DND-41 (cell line): Measurements from ENCODE around the gene UBQLN1.

Source experiments
- ATAC-seq: fragments of 200-7000 bp; cut with Tn5 transposase; 3 replicates; pipeline ENCODE4 v1.9.1; 2021; ENCODE audit warnings: low read depth; ENCODE audit not compliant: insufficient read depth
- DNase-seq: peaks from one replicate; pipeline ENCODE4 v3.0.0-alpha.2; 2020
- H2AFZ ChIP-seq: 2 replicates; pipeline ENCODE4 v1.6.0; 2012; ENCODE audit warnings: low read depth, low read length
- H3K27ac ChIP-seq: 2 replicates; pipeline ENCODE4 v1.5.1; 2012; ENCODE audit warnings: low read length, inconsistent platforms
- H3K27me3 ChIP-seq: fragments of 200-600 bp; sonication (generic); 2 replicates; pipeline ENCODE4 v1.6.0; 2012; ENCODE audit warnings: low read length, mild to moderate bottlenecking, inconsistent platforms; ENCODE audit not compliant: insufficient read depth, poor library complexity
- H3K36me3 ChIP-seq: 2 replicates; pipeline ENCODE4 v1.5.1; 2012; ENCODE audit warnings: low read length, inconsistent platforms; ENCODE audit not compliant: insufficient read depth
- H3K4me1 ChIP-seq: 2 replicates; pipeline ENCODE4 v1.5.1; 2012; ENCODE audit warnings: mild to moderate bottlenecking, low read length; ENCODE audit not compliant: insufficient read depth
- H3K4me2 ChIP-seq: 2 replicates; pipeline ENCODE4 v1.6.0; 2012; ENCODE audit warnings: mild to moderate bottlenecking, moderate library complexity, low read length, inconsistent platforms; ENCODE audit not compliant: insufficient read depth
- H3K4me3 ChIP-seq, 2 experiments: fragments of 200-600 bp in 1 of 2; shearing (Covaris generic) in 1 of 2; 2 replicates each; pipeline ENCODE4 v1.5.1; 2012 to 2016; ENCODE audit warnings: inconsistent platforms in 2 of 2, low read length in 2 of 2, mild to moderate bottlenecking in 2 of 2, low read depth in 1 of 2, moderate library complexity in 1 of 2
- H3K79me2 ChIP-seq: 2 replicates; pipeline ENCODE4 v1.6.0; 2012; ENCODE audit warnings: low read length, inconsistent platforms; ENCODE audit not compliant: insufficient read depth
- H3K9ac ChIP-seq: 2 replicates; pipeline ENCODE4 v1.6.0; 2012; ENCODE audit warnings: low read depth, mild to moderate bottlenecking, inconsistent platforms, low read length, moderate library complexity
- H3K9me3 ChIP-seq: 2 replicates; pipeline ENCODE4 v1.5.1; 2012; ENCODE audit warnings: low read length, moderate library complexity, mild to moderate bottlenecking, inconsistent platforms; ENCODE audit not compliant: insufficient read depth, severe bottlenecking
- H4K20me1 ChIP-seq: 2 replicates; pipeline ENCODE4 v1.6.0; 2012; ENCODE audit warnings: low read length; ENCODE audit not compliant: insufficient read depth
- EZH2 ChIP-seq: IDR thresholded peaks from 3 replicates; pipeline ENCODE4 v1.6.1; 2012; ENCODE audit warnings: borderline replicate concordance, low read depth, mild to moderate bottlenecking, moderate library complexity, low read length, inconsistent platforms; ENCODE audit not compliant: severe bottlenecking
- TF ChIP-seq, protein P1 (sequence below): IDR thresholded peaks from 2 replicates; pipeline ENCODE4 v1.5.1; 2012; ENCODE audit warnings: borderline replicate concordance, low read length, moderate library complexity, mild to moderate bottlenecking; ENCODE audit not compliant: poor library complexity, severe bottlenecking; ENCODE audit errors: extremely low read depth

UBQLN1 gene

GRCh38 chr9:83646500-83647239, 61.1 kb downstream of the UBQLN1 start:
- Histone ChIP-seq H3K9me3 (no peaks in the 10 kb centered on the region), H4K20me1 (no peaks in the 10 kb centered on the region), H3K36me3 (peaks cover 27% of the 10 kb centered on the region), H3K9ac (no peak overlapping the region), H3K4me2 (no peak overlapping the region), H3K27ac (no peak overlapping the region), H3K79me2 (no peaks in the 10 kb centered on the region), H3K27me3 (no peaks in the 10 kb centered on the region), H3K4me3 (no peak overlapping the region), H2AFZ (no peak overlapping the region), H3K4me1 (no peaks in the 10 kb centered on the region)
- DNase-seq (no peak), ATAC-seq (no peak)
- TF ChIP-seq EZH2 = no peak
- TF ChIP-seq, protein P1, sequence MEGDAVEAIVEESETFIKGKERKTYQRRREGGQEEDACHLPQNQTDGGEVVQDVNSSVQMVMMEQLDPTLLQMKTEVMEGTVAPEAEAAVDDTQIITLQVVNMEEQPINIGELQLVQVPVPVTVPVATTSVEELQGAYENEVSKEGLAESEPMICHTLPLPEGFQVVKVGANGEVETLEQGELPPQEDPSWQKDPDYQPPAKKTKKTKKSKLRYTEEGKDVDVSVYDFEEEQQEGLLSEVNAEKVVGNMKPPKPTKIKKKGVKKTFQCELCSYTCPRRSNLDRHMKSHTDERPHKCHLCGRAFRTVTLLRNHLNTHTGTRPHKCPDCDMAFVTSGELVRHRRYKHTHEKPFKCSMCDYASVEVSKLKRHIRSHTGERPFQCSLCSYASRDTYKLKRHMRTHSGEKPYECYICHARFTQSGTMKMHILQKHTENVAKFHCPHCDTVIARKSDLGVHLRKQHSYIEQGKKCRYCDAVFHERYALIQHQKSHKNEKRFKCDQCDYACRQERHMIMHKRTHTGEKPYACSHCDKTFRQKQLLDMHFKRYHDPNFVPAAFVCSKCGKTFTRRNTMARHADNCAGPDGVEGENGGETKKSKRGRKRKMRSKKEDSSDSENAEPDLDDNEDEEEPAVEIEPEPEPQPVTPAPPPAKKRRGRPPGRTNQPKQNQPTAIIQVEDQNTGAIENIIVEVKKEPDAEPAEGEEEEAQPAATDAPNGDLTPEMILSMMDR = no peak

- H3K4me2 ChIP-seq = no peak overlapping the region
- no peak for ATAC-seq
- H4K20me1 ChIP-seq = no peaks in the 10 kb centered on the region
- DNase-seq = no peak
- H3K9ac ChIP-seq = no peak overlapping the region
- H2AFZ ChIP-seq = no peak overlapping the region
- H3K27me3 ChIP-seq = no peaks in the 10 kb centered on the region
- peaks cover 7% of the 10 kb centered on the region; the same call in 1 of the 2 replicates for H3K36me3 ChIP-seq
- no peaks in the 10 kb centered on the region for H3K79me2 ChIP-seq
- H3K9me3 ChIP-seq = no peaks in the 10 kb centered on the region
- H3K4me3 ChIP-seq = no peak overlapping the region
- H3K27ac ChIP-seq = no peak overlapping the region
- TF ChIP-seq, protein P1 = no peak
- TF ChIP-seq EZH2 = no peak
- H3K4me1 ChIP-seq = no peaks in the 10 kb centered on the region
These were observed 65.0 kb downstream of the UBQLN1 start for GRCh38 chr9:83642793-83643192.

DNA sequence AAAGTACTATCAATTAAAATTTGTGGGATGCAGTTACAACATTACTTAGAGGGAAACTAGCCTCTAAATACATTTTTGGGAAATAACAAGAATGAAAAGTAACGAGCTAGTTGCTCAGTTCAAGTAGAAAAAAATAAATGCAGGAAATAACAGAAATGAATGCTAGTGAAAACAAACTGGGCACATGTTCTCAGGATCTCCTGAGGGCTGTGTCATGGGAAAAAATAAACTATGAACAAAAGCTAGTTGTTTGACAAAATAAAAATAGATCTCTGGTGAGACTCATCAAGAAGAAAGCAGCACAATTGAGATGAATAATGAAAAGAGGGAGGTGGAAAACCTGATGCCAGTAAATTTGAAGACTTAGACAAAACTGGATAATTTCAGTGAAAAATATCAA, 68.5 kb downstream of the UBQLN1 start:
- Histone ChIP-seq H3K27ac (no peak overlapping the region), H2AFZ (no peak overlapping the region), H3K79me2 (no peaks in the 10 kb centered on the region), H3K4me2 (no peak overlapping the region), H4K20me1 (no peaks in the 10 kb centered on the region), H3K36me3 (no peaks in the 10 kb centered on the region), H3K9me3 (no peaks in the 10 kb centered on the region), H3K4me3 (no peak overlapping the region), H3K4me1 (no peaks in the 10 kb centered on the region), H3K9ac (no peak overlapping the region), H3K27me3 (no peaks in the 10 kb centered on the region)
- TF ChIP-seq, protein P1 = no peak
- TF ChIP-seq EZH2 = no peak
- ATAC-seq = no peak
- DNase-seq = no peak
